Mesendoderm (in vitro differentiated cells): ENCODE data around the gene SYT1.

ENCODE experiments used
- DNase-seq: peaks from one replicate; pipeline ENCODE4 v3.0.0; 2013
- H2AK5ac ChIP-seq: 2 replicates; pipeline ENCODE4 v1.6.1; 2013; ENCODE audit warnings: low read length, inconsistent platforms
- H2BK120ac ChIP-seq: 2 replicates; pipeline ENCODE4 v1.6.1; 2013; ENCODE audit warnings: low read depth, mild to moderate bottlenecking, low read length, moderate library complexity, mixed read lengths
- H2BK15ac ChIP-seq: replicated peaks from 2 replicates; pipeline ENCODE4 v1.6.1; 2013; ENCODE audit warnings: low read depth, mild to moderate bottlenecking, moderate library complexity
- H2BK5ac ChIP-seq: 2 replicates; pipeline ENCODE4 v1.6.1; 2013; ENCODE audit warnings: low read length, inconsistent platforms
- H3K18ac ChIP-seq: 2 replicates; pipeline ENCODE4 v1.6.1; 2013; ENCODE audit warnings: mild to moderate bottlenecking, low read length, mixed read lengths
- H3K23ac ChIP-seq: one replicate; pipeline ENCODE4 v1.6.1; 2013; ENCODE audit warnings: low read length
- H3K27ac ChIP-seq: 2 replicates; pipeline ENCODE4 v1.5.1; 2013; ENCODE audit warnings: low read depth, mild to moderate bottlenecking, inconsistent platforms, low read length, moderate library complexity
- H3K27me3 ChIP-seq: 2 replicates; pipeline ENCODE4 v1.6.1; 2013; ENCODE audit warnings: low read length, control low read depth, mild to moderate bottlenecking, inconsistent platforms; ENCODE audit not compliant: insufficient read depth, poor library complexity
- H3K36me3 ChIP-seq: 2 replicates; pipeline ENCODE4 v1.6.1; 2013; ENCODE audit warnings: low read length, inconsistent platforms; ENCODE audit not compliant: control insufficient read depth, insufficient read depth
- H3K4ac ChIP-seq: one replicate; pipeline ENCODE4 v1.6.1; 2013; ENCODE audit warnings: low read depth, mild to moderate bottlenecking, low read length, moderate library complexity
- H3K4me1 ChIP-seq: 2 replicates; pipeline ENCODE4 v1.6.1; 2013; ENCODE audit warnings: low read depth, low read length, inconsistent platforms; ENCODE audit not compliant: control insufficient read depth
- H3K4me2 ChIP-seq: 2 replicates; pipeline ENCODE4 v1.6.1; 2013; ENCODE audit warnings: low read length
- H3K4me3 ChIP-seq: 2 replicates; pipeline ENCODE4 v1.5.1; 2013; ENCODE audit warnings: mild to moderate bottlenecking, low read length
- H3K56ac ChIP-seq: one replicate; pipeline ENCODE4 v1.6.1; 2013; ENCODE audit warnings: low read length
- H3K79me1 ChIP-seq: 2 replicates; pipeline ENCODE4 v1.6.1; 2013; ENCODE audit warnings: low read length, inconsistent platforms
- H3K79me2 ChIP-seq: 2 replicates; pipeline ENCODE4 v1.6.1; 2013; ENCODE audit warnings: mild to moderate bottlenecking, low read length; ENCODE audit not compliant: control insufficient read depth, insufficient read depth
- H3K9ac ChIP-seq: 2 replicates; pipeline ENCODE4 v1.6.1; 2013; ENCODE audit warnings: low read length, inconsistent platforms
- H4K5ac ChIP-seq: one replicate; pipeline ENCODE4 v1.6.1; 2013; ENCODE audit warnings: low read length
- H4K8ac ChIP-seq: one replicate; pipeline ENCODE4 v1.6.1; 2013; ENCODE audit warnings: low read depth, mild to moderate bottlenecking, control low read depth, low read length, moderate library complexity
- WGBS: extraction: QIAGEN DNeasy Blood & Tissue Kit; methylation state at CpG from one replicate; pipeline ENCODE4 v1.1.7; 2013; ENCODE audit warnings: low lambda C conversion rate, missing lambda C conversion rate; ENCODE audit not compliant: insufficient coverage; ENCODE audit errors: extremely low coverage; 5-methylcytosine and 5-hydroxymethylcytosine counted together

SYT1 gene

DNA sequence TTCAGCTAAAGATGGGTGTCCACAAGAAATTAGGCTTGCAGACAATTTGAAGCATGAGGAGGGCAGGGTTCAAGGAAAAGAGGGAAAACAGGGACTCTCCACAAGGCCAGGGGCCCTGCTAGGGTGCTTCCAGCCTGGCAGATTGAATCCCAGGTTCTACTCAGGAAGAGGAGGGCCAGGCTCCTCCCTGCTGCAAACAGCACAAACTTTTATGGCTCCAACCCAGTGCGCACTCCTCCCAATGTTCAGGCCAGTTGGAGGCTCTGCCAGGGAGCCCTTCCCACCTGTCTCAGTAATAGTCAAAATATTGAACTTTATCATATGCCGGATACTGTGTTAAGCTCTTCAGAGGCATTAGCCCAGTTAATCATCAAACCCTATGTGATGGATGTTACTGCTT is 244.4 kb downstream of the SYT1 start:
- Histone ChIP-seq H2AK5ac (no peak overlapping the region), H3K4me1 (no peaks in the 10 kb centered on the region), H2BK120ac (no peak overlapping the region), H4K8ac (no peak overlapping the region), H2BK15ac (no peak overlapping the region), H3K56ac (no peak overlapping the region), H2BK5ac (no peak overlapping the region), H3K36me3 (no peaks in the 10 kb centered on the region), H4K5ac (no peak overlapping the region), H3K18ac (no peak overlapping the region), H3K4ac (no peak overlapping the region), H3K9ac (no peak overlapping the region), H3K79me2 (no peaks in the 10 kb centered on the region), H3K4me2 (no peak overlapping the region), H3K79me1 (no peaks in the 10 kb centered on the region), H3K27ac (no peak overlapping the region), H3K4me3 (no peak overlapping the region), H3K27me3 (no peaks in the 10 kb centered on the region), H3K23ac (no peak overlapping the region)
- WGBS = no CpG with 5 or more reads among the region's 2 CpGs
- DNase-seq = no peak

DNA sequence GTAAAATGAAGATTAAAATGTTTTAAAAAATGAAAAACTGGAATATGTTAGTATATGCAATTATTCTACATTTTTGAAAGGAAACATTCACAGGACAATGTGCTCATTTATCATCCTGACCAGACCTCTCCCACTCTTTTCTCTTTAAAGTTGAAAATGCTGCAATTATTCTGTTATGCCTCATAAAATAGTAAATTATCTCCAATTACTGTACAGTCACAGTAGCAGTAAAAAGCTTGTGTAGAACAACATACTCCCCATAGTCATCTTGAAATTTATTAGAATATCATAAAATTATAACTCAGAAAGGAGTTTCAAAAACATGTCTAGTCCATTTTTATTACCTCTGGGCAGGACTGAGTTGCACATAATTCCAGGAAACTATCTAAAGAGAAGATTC is 250.3 kb downstream of the SYT1 start:
- no peak overlapping the region for H3K18ac ChIP-seq
- no peaks in the 10 kb centered on the region for H3K4me1 ChIP-seq
- H3K56ac ChIP-seq = no peak overlapping the region
- no peaks in the 10 kb centered on the region for H3K27me3 ChIP-seq
- no peak overlapping the region for H2BK15ac ChIP-seq
- no peak overlapping the region for H3K4me3 ChIP-seq
- no peak overlapping the region for H2BK5ac ChIP-seq
- no peak overlapping the region for H3K9ac ChIP-seq
- no peak overlapping the region for H3K4ac ChIP-seq
- no peak for DNase-seq
- H3K79me1 ChIP-seq = no peaks in the 10 kb centered on the region
- H3K23ac ChIP-seq = no peak overlapping the region
- H3K36me3 ChIP-seq = no peaks in the 10 kb centered on the region
- H4K5ac ChIP-seq = no peak overlapping the region
- no peak overlapping the region for H3K4me2 ChIP-seq
- H4K8ac ChIP-seq = no peak overlapping the region
- H2AK5ac ChIP-seq = no peak overlapping the region
- H2BK120ac ChIP-seq = no peak overlapping the region
- no peaks in the 10 kb centered on the region for H3K79me2 ChIP-seq
- H3K27ac ChIP-seq = no peak overlapping the region

DNA sequence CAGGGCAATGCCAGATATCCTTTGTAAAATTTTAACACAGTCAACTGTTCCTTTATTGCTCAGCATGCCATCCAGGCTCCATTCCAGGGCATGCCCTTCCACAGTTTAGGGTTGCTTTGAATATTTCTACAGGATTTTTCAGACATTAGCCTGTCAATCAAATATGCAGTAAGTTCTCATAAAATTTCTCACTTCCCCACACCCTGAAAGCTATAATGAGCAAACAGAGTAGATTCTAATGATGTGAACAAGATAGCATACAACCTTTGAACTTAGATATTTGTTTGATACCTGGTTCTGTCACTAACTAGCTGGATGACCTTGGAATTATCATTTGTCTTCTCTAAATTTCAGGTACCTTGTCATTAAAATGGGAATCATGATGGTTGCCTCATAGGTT is 251.2 kb downstream of the SYT1 start:
- H4K5ac ChIP-seq = no peak overlapping the region
- H3K23ac ChIP-seq = no peak overlapping the region
- no peaks in the 10 kb centered on the region for H3K79me2 ChIP-seq
- H3K9ac ChIP-seq = no peak overlapping the region
- no peak overlapping the region for H2BK5ac ChIP-seq
- H3K36me3 ChIP-seq = no peaks in the 10 kb centered on the region
- no peak overlapping the region for H3K56ac ChIP-seq
- H3K27me3 ChIP-seq = no peaks in the 10 kb centered on the region
- H3K79me1 ChIP-seq = no peaks in the 10 kb centered on the region
- H3K4me2 ChIP-seq = no peak overlapping the region
- H3K27ac ChIP-seq = no peak overlapping the region
- H2BK120ac ChIP-seq = no peak overlapping the region
- no peak overlapping the region for H4K8ac ChIP-seq
- no peak overlapping the region for H2AK5ac ChIP-seq
- no peak overlapping the region for H3K4ac ChIP-seq
- no peak overlapping the region for H3K18ac ChIP-seq
- H2BK15ac ChIP-seq = no peak overlapping the region
- no peaks in the 10 kb centered on the region for H3K4me1 ChIP-seq
- no peak overlapping the region for H3K4me3 ChIP-seq
- DNase-seq = no peak

DNA sequence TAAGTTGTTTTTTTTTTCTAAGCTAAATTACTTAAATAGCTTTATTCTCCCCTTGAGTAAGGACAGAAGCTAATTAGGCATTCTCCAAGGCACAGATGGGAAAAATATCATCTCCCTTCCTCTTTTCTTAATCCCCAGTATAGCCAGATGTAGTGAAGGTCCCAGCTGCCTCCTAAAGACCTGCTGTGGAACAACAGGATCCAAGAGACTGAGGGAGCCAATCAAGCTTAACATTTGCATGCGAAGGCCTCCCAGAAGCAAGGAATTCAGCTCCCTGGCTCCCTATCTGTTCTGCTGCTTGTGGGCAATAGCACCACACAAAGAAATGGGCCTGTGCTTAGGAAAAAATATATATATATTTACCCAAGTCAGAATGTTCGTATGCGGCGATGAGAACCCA is 255.2 kb downstream of the SYT1 start:
- no peak overlapping the region for H3K56ac ChIP-seq
- WGBS = no CpG with 5 or more reads among the region's 4 CpGs
- H2BK15ac ChIP-seq = no peak overlapping the region
- H3K9ac ChIP-seq = no peak overlapping the region
- no peaks in the 10 kb centered on the region for H3K27me3 ChIP-seq
- no peaks in the 10 kb centered on the region for H3K79me1 ChIP-seq
- H3K4me1 ChIP-seq = no peaks in the 10 kb centered on the region
- H3K4me3 ChIP-seq = no peak overlapping the region
- no peaks in the 10 kb centered on the region for H3K79me2 ChIP-seq
- no peak overlapping the region for H2BK120ac ChIP-seq
- no peak overlapping the region for H2AK5ac ChIP-seq
- H3K23ac ChIP-seq = no peak overlapping the region
- no peak overlapping the region for H3K4me2 ChIP-seq
- H3K4ac ChIP-seq = no peak overlapping the region
- H4K8ac ChIP-seq = no peak overlapping the region
- H4K5ac ChIP-seq = no peak overlapping the region
- no peaks in the 10 kb centered on the region for H3K36me3 ChIP-seq
- H3K27ac ChIP-seq = no peak overlapping the region
- peak; percentile 90 for DNase-seq
- H2BK5ac ChIP-seq = no peak overlapping the region
- H3K18ac ChIP-seq = no peak overlapping the region

GRCh38 chr12:79121486-79121885 is 256.9 kb downstream of the SYT1 start:
- no peaks in the 10 kb centered on the region for H3K36me3 ChIP-seq
- peak; percentile 23 for DNase-seq
- no peak overlapping the region for H3K4me2 ChIP-seq
- no peaks in the 10 kb centered on the region for H3K79me2 ChIP-seq
- no CpG with 5 or more reads among the region's 3 CpGs for WGBS
- H3K23ac ChIP-seq = no peak overlapping the region
- no peak overlapping the region for H3K56ac ChIP-seq
- H3K27ac ChIP-seq = no peak overlapping the region
- H3K4me3 ChIP-seq = no peak overlapping the region
- no peak overlapping the region for H3K18ac ChIP-seq
- no peak overlapping the region for H2BK15ac ChIP-seq
- no peak overlapping the region for H2BK120ac ChIP-seq
- no peak overlapping the region for H3K9ac ChIP-seq
- no peaks in the 10 kb centered on the region for H3K4me1 ChIP-seq
- no peak overlapping the region for H2BK5ac ChIP-seq
- no peaks in the 10 kb centered on the region for H3K79me1 ChIP-seq
- H2AK5ac ChIP-seq = no peak overlapping the region
- H3K4ac ChIP-seq = no peak overlapping the region
- no peak overlapping the region for H4K5ac ChIP-seq
- no peak overlapping the region for H4K8ac ChIP-seq
- no peaks in the 10 kb centered on the region for H3K27me3 ChIP-seq

- Histone ChIP-seq H2AK5ac (no peak overlapping the region), H3K27me3 (no peaks in the 10 kb centered on the region), H3K4me1 (no peaks in the 10 kb centered on the region), H4K8ac (no peak overlapping the region), H3K4me2 (no peak overlapping the region), H3K79me1 (no peaks in the 10 kb centered on the region), H4K5ac (no peak overlapping the region), H3K23ac (no peak overlapping the region), H2BK15ac (no peak overlapping the region), H3K79me2 (no peaks in the 10 kb centered on the region), H2BK5ac (no peak overlapping the region), H2BK120ac (no peak overlapping the region), H3K9ac (no peak overlapping the region), H3K4ac (no peak overlapping the region), H3K56ac (no peak overlapping the region), H3K27ac (no peak overlapping the region), H3K4me3 (no peak overlapping the region), H3K36me3 (no peaks in the 10 kb centered on the region), H3K18ac (no peak overlapping the region)
- no peak for DNase-seq
- WGBS = no CpG with 5 or more reads among the region's 5 CpGs
Observed at GRCh38 chr12:79124385-79124784, 259.8 kb downstream of the SYT1 start.
